Esophagus muscularis mucosa (tissue), 3 donors: Measurements from ENCODE around the gene FCER2.

ENCODE experiments used
- EP300 ChIP-seq: sonication (generic); formaldehyde crosslinking; IDR thresholded peaks from one replicate; pipeline ENCODE4 v1.6.1; 2017; ENCODE audit warnings: antibody characterized with exemption
- TF ChIP-seq, protein P1 (sequence below), 3 experiments: fragments of 200-600 bp in 2 of 3; fragments of 450-650 bp in 1 of 3; sonication (generic) in 2 of 3; IDR thresholded peaks; one replicate each; pipeline ENCODE4 v1.5.1; 2017 to 2019; ENCODE audit warnings: antibody characterized with exemption in 3 of 3, mild to moderate bottlenecking in 2 of 3, moderate library complexity in 1 of 3

DNA sequence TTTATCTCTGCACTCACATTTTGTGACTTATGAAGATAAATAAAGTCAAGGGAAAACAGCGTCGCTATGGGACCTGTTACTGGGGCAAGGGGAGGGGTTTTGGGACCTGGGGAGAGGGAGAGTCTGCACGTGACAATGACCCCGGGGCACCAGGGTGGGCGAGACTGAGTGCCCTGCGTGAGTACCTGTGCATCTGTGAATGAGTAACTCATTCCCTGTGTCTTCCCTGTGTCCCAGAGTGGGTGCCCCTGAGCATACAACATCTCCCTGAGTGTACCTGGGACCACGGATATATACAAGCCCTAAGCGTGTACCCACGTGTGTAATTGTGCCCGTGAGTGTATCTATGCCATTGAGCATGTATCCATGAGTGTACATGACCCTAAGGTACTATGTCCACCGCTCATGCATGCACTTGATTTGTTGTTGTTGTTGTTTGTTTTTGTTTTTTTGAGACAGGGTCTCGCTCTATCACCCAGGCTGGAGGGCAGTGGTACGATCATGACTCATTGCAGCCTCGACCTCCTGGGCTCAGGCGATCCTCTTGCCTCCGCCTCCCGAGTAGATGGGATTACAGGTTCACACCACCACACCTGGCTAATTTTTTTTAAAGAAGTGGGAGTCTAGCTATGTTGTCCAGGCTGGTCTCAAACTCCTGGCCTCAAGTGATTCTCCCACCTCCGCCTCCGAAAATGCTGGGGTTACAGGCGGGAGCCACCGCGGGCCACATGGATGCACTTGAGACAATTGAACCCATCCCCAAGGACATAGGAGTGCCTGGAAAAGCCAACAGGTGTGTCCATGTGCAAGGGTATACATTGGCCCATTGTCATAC lies 21.9 kb downstream of the FCER2 start:
- TF ChIP-seq, protein P1, sequence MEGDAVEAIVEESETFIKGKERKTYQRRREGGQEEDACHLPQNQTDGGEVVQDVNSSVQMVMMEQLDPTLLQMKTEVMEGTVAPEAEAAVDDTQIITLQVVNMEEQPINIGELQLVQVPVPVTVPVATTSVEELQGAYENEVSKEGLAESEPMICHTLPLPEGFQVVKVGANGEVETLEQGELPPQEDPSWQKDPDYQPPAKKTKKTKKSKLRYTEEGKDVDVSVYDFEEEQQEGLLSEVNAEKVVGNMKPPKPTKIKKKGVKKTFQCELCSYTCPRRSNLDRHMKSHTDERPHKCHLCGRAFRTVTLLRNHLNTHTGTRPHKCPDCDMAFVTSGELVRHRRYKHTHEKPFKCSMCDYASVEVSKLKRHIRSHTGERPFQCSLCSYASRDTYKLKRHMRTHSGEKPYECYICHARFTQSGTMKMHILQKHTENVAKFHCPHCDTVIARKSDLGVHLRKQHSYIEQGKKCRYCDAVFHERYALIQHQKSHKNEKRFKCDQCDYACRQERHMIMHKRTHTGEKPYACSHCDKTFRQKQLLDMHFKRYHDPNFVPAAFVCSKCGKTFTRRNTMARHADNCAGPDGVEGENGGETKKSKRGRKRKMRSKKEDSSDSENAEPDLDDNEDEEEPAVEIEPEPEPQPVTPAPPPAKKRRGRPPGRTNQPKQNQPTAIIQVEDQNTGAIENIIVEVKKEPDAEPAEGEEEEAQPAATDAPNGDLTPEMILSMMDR (IDR thresholded peaks at IDR 0.05), result no peak
- TF ChIP-seq EP300, result no peak
